ENCODE data around the gene LYL1.

DNA sequence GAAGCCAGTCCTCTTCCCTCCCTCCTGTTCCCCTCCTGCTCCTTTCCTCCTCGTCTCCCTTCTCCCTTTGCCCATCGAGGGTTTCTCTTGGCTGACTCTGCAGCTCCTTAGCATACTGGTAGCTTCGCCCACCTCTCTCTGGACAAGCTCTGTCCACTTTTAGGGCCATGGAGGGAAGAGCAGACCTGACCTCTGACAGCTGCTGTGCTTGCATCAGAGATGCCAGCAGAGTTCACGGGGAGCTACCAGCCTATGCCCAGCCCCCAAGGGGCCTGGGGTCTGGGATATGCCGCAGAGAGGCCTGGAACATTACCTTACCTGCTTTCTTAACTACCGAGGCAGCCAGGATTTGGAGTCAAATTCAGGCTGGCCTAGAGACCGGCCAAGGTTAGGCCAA, 19.7 kb downstream of the LYL1 start:
- TF ChIP-seq SMC3 (conservative IDR thresholded peaks at IDR 0.05; ENCODE audit: poor library complexity) (no peak), CTCF (IDR thresholded peaks at IDR 0.05; ENCODE audit: poor library complexity, severe bottlenecking) (no peak), POLR2AphosphoS5 (IDR thresholded peaks at IDR 0.05) (no peak), MXI1 (conservative IDR thresholded peaks at IDR 0.05; ENCODE audit: poor library complexity, severe bottlenecking) (no peak), RAD21 (conservative IDR thresholded peaks at IDR 0.05) (no peak), EZH2 (IDR thresholded peaks at IDR 0.05; ENCODE audit: borderline replicate concordance, insufficient read depth, low read length, poor library complexity, severe bottlenecking) (no peak)
- TF ChIP-seq, protein P1, sequence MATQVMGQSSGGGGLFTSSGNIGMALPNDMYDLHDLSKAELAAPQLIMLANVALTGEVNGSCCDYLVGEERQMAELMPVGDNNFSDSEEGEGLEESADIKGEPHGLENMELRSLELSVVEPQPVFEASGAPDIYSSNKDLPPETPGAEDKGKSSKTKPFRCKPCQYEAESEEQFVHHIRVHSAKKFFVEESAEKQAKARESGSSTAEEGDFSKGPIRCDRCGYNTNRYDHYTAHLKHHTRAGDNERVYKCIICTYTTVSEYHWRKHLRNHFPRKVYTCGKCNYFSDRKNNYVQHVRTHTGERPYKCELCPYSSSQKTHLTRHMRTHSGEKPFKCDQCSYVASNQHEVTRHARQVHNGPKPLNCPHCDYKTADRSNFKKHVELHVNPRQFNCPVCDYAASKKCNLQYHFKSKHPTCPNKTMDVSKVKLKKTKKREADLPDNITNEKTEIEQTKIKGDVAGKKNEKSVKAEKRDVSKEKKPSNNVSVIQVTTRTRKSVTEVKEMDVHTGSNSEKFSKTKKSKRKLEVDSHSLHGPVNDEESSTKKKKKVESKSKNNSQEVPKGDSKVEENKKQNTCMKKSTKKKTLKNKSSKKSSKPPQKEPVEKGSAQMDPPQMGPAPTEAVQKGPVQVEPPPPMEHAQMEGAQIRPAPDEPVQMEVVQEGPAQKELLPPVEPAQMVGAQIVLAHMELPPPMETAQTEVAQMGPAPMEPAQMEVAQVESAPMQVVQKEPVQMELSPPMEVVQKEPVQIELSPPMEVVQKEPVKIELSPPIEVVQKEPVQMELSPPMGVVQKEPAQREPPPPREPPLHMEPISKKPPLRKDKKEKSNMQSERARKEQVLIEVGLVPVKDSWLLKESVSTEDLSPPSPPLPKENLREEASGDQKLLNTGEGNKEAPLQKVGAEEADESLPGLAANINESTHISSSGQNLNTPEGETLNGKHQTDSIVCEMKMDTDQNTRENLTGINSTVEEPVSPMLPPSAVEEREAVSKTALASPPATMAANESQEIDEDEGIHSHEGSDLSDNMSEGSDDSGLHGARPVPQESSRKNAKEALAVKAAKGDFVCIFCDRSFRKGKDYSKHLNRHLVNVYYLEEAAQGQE (IDR thresholded peaks at IDR 0.05; ENCODE audit: borderline replicate concordance): no peak
